NK-92 (cell line): ENCODE measurements around the gene MRAP2.

Source experiments
- DNase-seq: peaks from one replicate; lab custom pipeline; 2025; ENCODE audit not compliant: unreplicated experiment; lab: John Stamatoyannopoulos, UW

The MRAP2 gene

GRCh38 chr6:84033523-84034451 is at the start of gene MRAP2:
Gene MRAP2 (plus strand): TSS chr6:84033772. CDS start chr6:84055319, 21,547 bp downstream.
- no peak for DNase-seq

GRCh38 chr6:83984411-83984810 is 49.2 kb upstream of the MRAP2 start:
- no peak for DNase-seq

GRCh38 chr6:83985308-83985713 is 48.3 kb upstream of the MRAP2 start:
- no peak for DNase-seq

- DNase-seq, result no peak
Observed at GRCh38 chr6:83985715-83986114, 47.9 kb upstream of the MRAP2 start.

- DNase-seq, result no peak
Observed at GRCh38 chr6:83998021-83998584, 35.5 kb upstream of the MRAP2 start.

GRCh38 chr6:84001119-84001518 is 32.5 kb upstream of the MRAP2 start:
- DNase-seq, result no peak

- no peak for DNase-seq
Observed at GRCh38 chr6:84002226-84002625, 31.3 kb upstream of the MRAP2 start.

- no peak for DNase-seq
Observed at GRCh38 chr6:84003131-84003530, 30.4 kb upstream of the MRAP2 start.

GRCh38 chr6:84003654-84004053 is 29.9 kb upstream of the MRAP2 start:
- no peak for DNase-seq

GRCh38 chr6:84007871-84008270 is 25.7 kb upstream of the MRAP2 start:
- DNase-seq, result no peak

- no peak for DNase-seq
Observed at GRCh38 chr6:84013354-84013753, 20.2 kb upstream of the MRAP2 start.

GRCh38 chr6:84013931-84014330 is 19.6 kb upstream of the MRAP2 start:
- no peak for DNase-seq

- no peak for DNase-seq
Observed at GRCh38 chr6:84016029-84016428, 17.5 kb upstream of the MRAP2 start.

- DNase-seq, result no peak
Observed at GRCh38 chr6:84017709-84018452, 15.7 kb upstream of the MRAP2 start.

- no peak for DNase-seq
Observed at GRCh38 chr6:84018453-84019061, 15.0 kb upstream of the MRAP2 start.

- DNase-seq, result no peak
Observed at GRCh38 chr6:84019141-84019841, 14.3 kb upstream of the MRAP2 start.

- no peak for DNase-seq
Observed at GRCh38 chr6:84019842-84020211, 13.7 kb upstream of the MRAP2 start.

GRCh38 chr6:84021625-84022024 is 11.9 kb upstream of the MRAP2 start:
- DNase-seq, result no peak

- no peak for DNase-seq
Observed at GRCh38 chr6:84026721-84027164, 6.8 kb upstream of the MRAP2 start.

GRCh38 chr6:84027340-84028181 is 6.0 kb upstream of the MRAP2 start:
- no peak for DNase-seq
